Erythroblast (primary cell): ENCODE measurements around the gene TPO.
"Not testable (repeated sequence)": the region's sequence is repeated elsewhere in the genome, so short reads cannot be mapped to it uniquely, and the experiment has no call there.

Source experiments
- DNase-seq, 2 experiments: peaks; one replicate each; lab custom pipeline; 2025; lab: John Stamatoyannopoulos, UW
- GATA1 ChIP-seq: IDR thresholded peaks from 2 replicates; pipeline ENCODE4 v1.6.1; 2011; ENCODE audit warnings: low read depth, mild to moderate bottlenecking, control low read depth, low read length, moderate library complexity
- POLR2A ChIP-seq: IDR thresholded peaks from 2 replicates; pipeline ENCODE4 v1.6.1; 2011; ENCODE audit warnings: mild to moderate bottlenecking, low read length

The TPO gene

GRCh38 chr2:1488851-1489250 is 75.6 kb downstream of the TPO start:
- TF ChIP-seq POLR2A (no peak), GATA1 (no peak)
- no peak for DNase-seq

GRCh38 chr2:1489486-1489885 is 76.2 kb downstream of the TPO start:
- no peak for DNase-seq
- TF ChIP-seq POLR2A (no peak), GATA1 (no peak)

GRCh38 chr2:1490381-1490780 is 77.1 kb downstream of the TPO start:
- not testable (repeated sequence) for DNase-seq

GRCh38 chr2:1491751-1492150 is 78.5 kb downstream of the TPO start:
- TF ChIP-seq POLR2A (no peak), GATA1 (no peak)
- no peak for DNase-seq

- DNase-seq, result not testable (repeated sequence)
Measured at GRCh38 chr2:1492231-1492630, 79.0 kb downstream of the TPO start.

- no peak for DNase-seq
- TF ChIP-seq GATA1 (no peak), POLR2A (no peak)
Measured at GRCh38 chr2:1492711-1493430, 79.6 kb downstream of the TPO start.

GRCh38 chr2:1493431-1494126 is 80.3 kb downstream of the TPO start:
- TF ChIP-seq POLR2A (no peak), GATA1 (no peak)
- no peak for DNase-seq

GRCh38 chr2:1494257-1494656 is 81.0 kb downstream of the TPO start:
- no peak for DNase-seq
- TF ChIP-seq POLR2A (no peak), GATA1 (no peak)

GRCh38 chr2:1494906-1495305 is 81.6 kb downstream of the TPO start:
- no peak for DNase-seq
- TF ChIP-seq GATA1 (no peak), POLR2A (no peak)

- TF ChIP-seq POLR2A (no peak), GATA1 (no peak)
- no peak for DNase-seq
Measured at GRCh38 chr2:1495676-1496358, 82.6 kb downstream of the TPO start.

GRCh38 chr2:1496359-1496821 is 83.1 kb downstream of the TPO start:
- no peak for DNase-seq
- TF ChIP-seq GATA1 (no peak), POLR2A (no peak)

GRCh38 chr2:1497122-1497611 is 83.9 kb downstream of the TPO start:
- TF ChIP-seq GATA1 (no peak), POLR2A (no peak)
- DNase-seq, result no peak

GRCh38 chr2:1498176-1498575 is 84.9 kb downstream of the TPO start:
- no peak for TF ChIP-seq POLR2A
- TF ChIP-seq GATA1, result no peak
- no peak for DNase-seq
